Measurements from ENCODE around the gene NANOS2.

NANOS2 gene

DNA sequence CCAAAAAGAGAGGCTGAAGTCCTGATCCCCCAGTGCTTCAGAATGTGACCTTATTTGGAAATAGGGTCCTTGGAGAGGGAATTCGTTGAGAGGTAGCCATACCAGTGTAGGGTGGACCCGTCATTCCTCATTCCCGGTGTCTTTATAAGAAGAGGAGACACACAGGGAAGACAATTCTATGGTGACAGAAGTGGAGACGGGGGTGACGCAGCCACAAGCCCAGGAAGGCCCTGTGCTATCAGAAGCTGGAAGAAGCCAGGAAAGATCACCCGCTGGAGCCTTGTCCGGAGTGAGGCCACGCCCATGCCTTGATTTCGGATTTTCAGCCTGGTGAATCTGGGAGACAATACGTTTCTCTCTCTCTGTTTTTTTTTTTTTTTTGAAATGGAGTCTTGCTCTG is 9.6 kb downstream of the NANOS2 start:
- no peak for TF ChIP-seq CTCF (IDR thresholded peaks at IDR 0.05; ENCODE audit: control insufficient read depth, insufficient read depth, low read depth, low read length, missing control alignments)
- DNase-seq (ENCODE audit: low read depth) = no peak
- H3K4me3 ChIP-seq (ENCODE audit: control insufficient read depth, low read depth, low read length) = no peak overlapping the region

- TF ChIP-seq CTCF (IDR thresholded peaks at IDR 0.05; ENCODE audit: control insufficient read depth, insufficient read depth, low read depth, low read length, missing control alignments) = no peak
- peak overlapping the region; percentile 92 for H3K4me3 ChIP-seq (ENCODE audit: control insufficient read depth, low read depth, low read length)
- peak; percentile 80 for DNase-seq (ENCODE audit: low read depth)
Measured at GRCh38 chr19:45902651-45903625, 11.6 kb downstream of the NANOS2 start.

GRCh38 chr19:45901912-45902650 is 12.5 kb downstream of the NANOS2 start, which contains the start of gene MYPOP:
Gene MYPOP (minus strand): TSS chr19:45902613. CDS start chr19:45901773, 840 bp downstream.
- peak within 1 kb of the TSS; percentile 92 for H3K4me3 ChIP-seq (ENCODE audit: control insufficient read depth, low read depth, low read length)
- DNase-seq (ENCODE audit: low read depth) = no peak
- TF ChIP-seq CTCF (IDR thresholded peaks at IDR 0.05; ENCODE audit: control insufficient read depth, insufficient read depth, low read depth, low read length, missing control alignments) = no peak

DNA sequence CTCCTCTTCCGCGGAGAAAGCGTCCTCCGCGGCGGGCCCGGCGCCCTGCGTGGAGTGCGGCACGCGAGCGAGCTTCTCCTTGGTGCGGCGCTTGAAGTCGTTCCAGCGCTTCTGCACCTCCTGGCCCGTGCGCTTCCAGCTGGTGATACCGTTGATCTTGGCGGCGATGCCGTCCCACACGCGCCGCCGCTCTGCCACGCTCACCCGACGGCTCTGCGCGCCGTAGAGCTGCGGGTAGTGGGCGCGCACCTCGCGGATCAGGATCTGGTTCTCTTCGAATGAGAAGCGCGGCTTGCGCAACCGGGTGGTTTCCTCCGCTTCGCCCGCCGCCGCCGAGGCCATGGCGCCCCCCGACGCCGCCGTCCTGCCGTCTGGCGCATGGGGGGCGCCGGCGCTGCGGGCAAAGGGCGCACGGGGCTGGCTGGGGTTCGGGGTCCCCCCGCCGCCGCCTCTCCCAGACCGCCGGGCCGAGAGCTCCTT is 13.1 kb downstream of the NANOS2 start:
- no peak for DNase-seq (ENCODE audit: low read depth)
- TF ChIP-seq CTCF (IDR thresholded peaks at IDR 0.05; ENCODE audit: control insufficient read depth, insufficient read depth, low read depth, low read length, missing control alignments) = no peak
- peak overlapping the region; percentile 92 for H3K4me3 ChIP-seq (ENCODE audit: control insufficient read depth, low read depth, low read length)

GRCh38 chr19:45900738-45901431 is 13.7 kb downstream of the NANOS2 start:
- no peak for DNase-seq (ENCODE audit: low read depth)
- peak overlapping the region; percentile 92 for H3K4me3 ChIP-seq (ENCODE audit: control insufficient read depth, low read depth, low read length)

More at GRCh38 chr19:45900738-45901431, 13.7 kb downstream of the NANOS2 start:
- TF ChIP-seq CTCF (IDR thresholded peaks at IDR 0.05; ENCODE audit: control insufficient read depth, insufficient read depth, low read depth, low read length, missing control alignments) = no peak

Data from AG09309 (cell line).